ENCODE measurements around the gene NUDT4. TPM values are rescaled to one million over a fixed set of nuclear protein-coding genes. Genes with fewer than 3 reads are reported as not detected.

Gene NUDT4
- total and polyA plus RNA-seq, 9 of the 15 experiments (the other 6 are each of a cell fraction or from before 2014, with no cell fraction given), result 38.1 to 164 (median 99.2) TPM

DNA sequence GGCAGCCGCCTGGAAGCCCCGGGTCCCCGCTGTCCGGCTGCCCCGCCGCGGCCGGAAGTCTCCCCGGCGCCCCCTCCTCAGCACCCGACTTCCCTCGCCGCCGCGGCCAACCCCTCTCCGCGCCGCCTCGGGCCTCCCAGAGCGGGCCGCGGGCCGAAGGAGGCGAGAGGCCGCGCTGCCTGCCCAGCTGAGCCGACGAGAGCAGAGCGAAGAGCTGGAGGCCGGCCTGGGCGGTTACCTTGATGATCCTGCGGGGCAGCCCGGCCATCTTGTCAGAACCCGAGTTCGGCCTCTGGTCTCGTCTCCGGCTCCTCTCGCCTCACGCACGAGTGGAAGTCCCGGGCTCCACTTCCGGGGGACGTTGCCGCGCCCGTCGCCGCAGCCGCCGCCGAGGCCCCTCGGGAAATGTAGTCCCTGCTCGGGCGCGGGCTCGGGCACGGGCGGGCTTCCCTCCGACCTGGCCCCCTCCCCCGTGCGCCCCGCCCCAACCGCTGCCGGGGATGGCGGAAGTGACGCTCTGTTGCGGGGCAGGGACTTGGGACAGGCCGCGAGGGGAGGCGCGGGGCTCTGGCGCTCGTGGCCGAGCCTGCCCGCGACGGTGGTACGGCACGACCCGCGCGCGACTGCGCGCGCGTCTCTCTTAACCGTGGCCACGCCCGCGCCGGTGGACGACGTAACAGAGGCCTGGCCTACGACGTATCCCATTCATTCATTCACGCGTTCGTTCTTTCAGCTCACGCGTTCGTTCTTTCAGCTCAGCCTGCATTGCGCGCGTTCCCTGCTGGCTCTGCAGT is 64.1 kb downstream of the NUDT4 start, which contains the start of gene UBE2N (continued):
- TF ChIP-seq NCOA4 (IDR thresholded peaks at IDR 0.05; ENCODE audit: partially characterized antibody), result no peak
- no peak for TF ChIP-seq CEBPG (CRISPR knock-in tag; IDR thresholded peaks at IDR 0.05)
- TF ChIP-seq CEBPG (tag; conservative IDR thresholded peaks at IDR 0.05 in 1 of 2, IDR thresholded peaks at IDR 0.05 in 1 of 2), result no peak
- TF ChIP-seq TOE1 (IDR thresholded peaks at IDR 0.05; ENCODE audit: borderline replicate concordance), result no peak; the same call in 1 of the 2 replicates
- TF ChIP-seq TOE1 (CRISPR knock-in tag; IDR thresholded peaks at IDR 0.05; ENCODE audit: borderline replicate concordance, low read depth), result peak; percentile 88
- 0 out of 4 replicates have a peak, but pooled peaks of 1 of the 2 experiments have one; percentile 11 for TF ChIP-seq RAD21 (CRISPR knock-in tag; conservative IDR thresholded peaks at IDR 0.05 in 1 of 2, IDR thresholded peaks at IDR 0.05 in 1 of 2)
- peak; percentile 27; the same call in 1 of the 2 replicates for TF ChIP-seq ZNF76 (CRISPR knock-in tag; IDR thresholded peaks at IDR 0.05; ENCODE audit: borderline replicate concordance)
- TF ChIP-seq CBX1 (IDR thresholded peaks at IDR 0.05; ENCODE audit: low read depth), result peak; percentile 5; the same call in 1 of the 2 replicates
- peak; percentile 83 for TF ChIP-seq ZNF644 (tag; IDR thresholded peaks at IDR 0.05; ENCODE audit: low read depth)
- TF ChIP-seq KLF1 (tag; IDR thresholded peaks at IDR 0.05), result no peak
- TF ChIP-seq FOXJ3 (CRISPR knock-in tag; IDR thresholded peaks at IDR 0.05), result no peak
- TF ChIP-seq ZNF217 (CRISPR knock-in tag; IDR thresholded peaks at IDR 0.05), result no peak
- TF ChIP-seq MIER1 (IDR thresholded peaks at IDR 0.05; ENCODE audit: low read depth), result no peak
- TF ChIP-seq ZNF165 (CRISPR knock-in tag; IDR thresholded peaks at IDR 0.05; ENCODE audit: borderline replicate concordance), result no peak
- peak; percentile 47; the same call in 1 of the 2 replicates for TF ChIP-seq NCOA6 (IDR thresholded peaks at IDR 0.05)
- TF ChIP-seq L3MBTL2 (IDR thresholded peaks at IDR 0.05), result peak; percentile 91
- TF ChIP-seq RBM34 (IDR thresholded peaks at IDR 0.05; ENCODE audit: borderline replicate concordance, insufficient read depth, low read length), result 0 out of 2 replicates have a peak, but pooled peaks have one; percentile 20
- peak; percentile 100 for TF ChIP-seq ZNF24 (IDR thresholded peaks at IDR 0.05)
- TF ChIP-seq, protein P1, sequence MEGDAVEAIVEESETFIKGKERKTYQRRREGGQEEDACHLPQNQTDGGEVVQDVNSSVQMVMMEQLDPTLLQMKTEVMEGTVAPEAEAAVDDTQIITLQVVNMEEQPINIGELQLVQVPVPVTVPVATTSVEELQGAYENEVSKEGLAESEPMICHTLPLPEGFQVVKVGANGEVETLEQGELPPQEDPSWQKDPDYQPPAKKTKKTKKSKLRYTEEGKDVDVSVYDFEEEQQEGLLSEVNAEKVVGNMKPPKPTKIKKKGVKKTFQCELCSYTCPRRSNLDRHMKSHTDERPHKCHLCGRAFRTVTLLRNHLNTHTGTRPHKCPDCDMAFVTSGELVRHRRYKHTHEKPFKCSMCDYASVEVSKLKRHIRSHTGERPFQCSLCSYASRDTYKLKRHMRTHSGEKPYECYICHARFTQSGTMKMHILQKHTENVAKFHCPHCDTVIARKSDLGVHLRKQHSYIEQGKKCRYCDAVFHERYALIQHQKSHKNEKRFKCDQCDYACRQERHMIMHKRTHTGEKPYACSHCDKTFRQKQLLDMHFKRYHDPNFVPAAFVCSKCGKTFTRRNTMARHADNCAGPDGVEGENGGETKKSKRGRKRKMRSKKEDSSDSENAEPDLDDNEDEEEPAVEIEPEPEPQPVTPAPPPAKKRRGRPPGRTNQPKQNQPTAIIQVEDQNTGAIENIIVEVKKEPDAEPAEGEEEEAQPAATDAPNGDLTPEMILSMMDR (IDR thresholded peaks at IDR 0.05 in 2 of 3, conservative IDR thresholded peaks at IDR 0.05 in 1 of 3; ENCODE audit: insufficient read depth in 2 of 3, low read depth in 1 of 3, low read length in 3 of 3), result 0 out of 6 replicates have a peak, but pooled peaks of 1 of the 3 experiments have one; percentile 11
- peak; percentile 95 for TF ChIP-seq RBBP5 (IDR thresholded peaks at IDR 0.05; ENCODE audit: borderline replicate concordance, insufficient read depth, low read length, poor library complexity, severe bottlenecking)
- no peak for TF ChIP-seq ZNF384 (IDR thresholded peaks at IDR 0.05; ENCODE audit: low read depth, low read length)
- peak; percentile 73 for TF ChIP-seq POLR2AphosphoS5 (IDR thresholded peaks at IDR 0.05; ENCODE audit: control insufficient read depth, insufficient read depth, low read depth, low read length)
- peak; percentile 22 for TF ChIP-seq RB1 (IDR thresholded peaks at IDR 0.05; ENCODE audit: low read depth)
- peak; percentile 71; the same call in 1 of the 2 replicates for TF ChIP-seq ZBTB12 (CRISPR knock-in tag; IDR thresholded peaks at IDR 0.05)
- TF ChIP-seq PCBP1 (IDR thresholded peaks at IDR 0.05; ENCODE audit: low read depth, low read length, poor library complexity, severe bottlenecking), result peak; percentile 70
- 0 out of 2 replicates have a peak, but pooled peaks have one; percentile 32 for TF ChIP-seq ZNF282 (CRISPR knock-in tag; IDR thresholded peaks at IDR 0.05)
